ENCODE results near the gene STXBP3. TPM values are rescaled to one million over a fixed set of nuclear protein-coding genes. Genes with fewer than 3 reads are reported as not detected.
A peak's percentile ranks its signal among the peaks of the same experiment; 100 is the strongest.
"Not testable (repeated sequence)": the region's sequence is repeated elsewhere in the genome, so short reads cannot be mapped to it uniquely, and the experiment has no call there.

STXBP3 gene, protein sequence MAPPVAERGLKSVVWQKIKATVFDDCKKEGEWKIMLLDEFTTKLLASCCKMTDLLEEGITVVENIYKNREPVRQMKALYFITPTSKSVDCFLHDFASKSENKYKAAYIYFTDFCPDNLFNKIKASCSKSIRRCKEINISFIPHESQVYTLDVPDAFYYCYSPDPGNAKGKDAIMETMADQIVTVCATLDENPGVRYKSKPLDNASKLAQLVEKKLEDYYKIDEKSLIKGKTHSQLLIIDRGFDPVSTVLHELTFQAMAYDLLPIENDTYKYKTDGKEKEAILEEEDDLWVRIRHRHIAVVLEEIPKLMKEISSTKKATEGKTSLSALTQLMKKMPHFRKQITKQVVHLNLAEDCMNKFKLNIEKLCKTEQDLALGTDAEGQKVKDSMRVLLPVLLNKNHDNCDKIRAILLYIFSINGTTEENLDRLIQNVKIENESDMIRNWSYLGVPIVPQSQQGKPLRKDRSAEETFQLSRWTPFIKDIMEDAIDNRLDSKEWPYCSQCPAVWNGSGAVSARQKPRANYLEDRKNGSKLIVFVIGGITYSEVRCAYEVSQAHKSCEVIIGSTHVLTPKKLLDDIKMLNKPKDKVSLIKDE
- total RNA-seq (ENCODE audit: low replicate concordance) = 45.0 and 78.7 TPM in 2 replicates

DNA sequence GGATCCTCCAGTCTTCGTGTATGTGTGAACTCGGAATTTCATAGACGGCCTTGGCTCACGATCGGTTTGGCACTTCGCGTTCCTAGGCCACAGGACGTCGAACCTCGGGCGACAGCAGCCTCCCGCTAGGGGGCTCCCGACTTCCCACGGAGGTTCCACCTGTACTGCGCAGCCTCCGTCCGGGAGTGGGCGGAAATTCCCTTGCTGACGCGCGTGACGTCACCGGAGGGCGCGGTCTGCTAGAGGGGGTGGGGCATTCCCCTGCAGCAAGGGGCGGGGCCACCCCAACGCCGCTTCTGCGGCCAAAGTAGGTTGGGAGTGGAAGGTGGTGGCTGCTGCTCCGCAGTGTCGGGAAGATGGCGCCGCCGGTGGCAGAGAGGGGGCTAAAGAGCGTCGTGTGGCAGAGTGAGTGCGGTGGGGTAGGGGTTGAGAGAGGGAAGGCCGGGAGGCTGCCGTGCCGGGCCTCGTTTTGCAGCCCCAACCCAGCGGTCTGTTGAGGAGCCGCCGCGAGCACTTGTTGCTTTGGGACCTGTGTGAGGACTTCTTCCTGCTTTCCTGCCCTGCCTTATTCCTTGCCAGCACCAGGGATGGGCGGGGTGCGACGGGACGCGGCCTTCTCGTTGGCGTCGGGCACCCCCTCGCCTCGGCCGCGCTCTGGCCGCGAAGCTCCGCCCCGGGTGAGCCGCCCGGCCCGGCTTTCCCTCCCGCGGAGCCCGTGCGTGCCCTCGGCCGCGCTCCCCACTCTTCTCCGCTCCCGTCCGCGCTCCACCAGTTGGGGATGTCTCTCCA, at the start of gene STXBP3:
Gene STXBP3, plus strand, starts transcription at position 293 of the 789 bp plus-strand sequence. Its CDS starts 64 bp downstream, at position 357.
- DNase-seq (ENCODE audit: low read depth) = peak; percentile 99
- peak within 1 kb of the TSS; percentile 91 for H3K4me3 ChIP-seq (ENCODE audit: low read depth, low read length)
- TF ChIP-seq, protein P1, sequence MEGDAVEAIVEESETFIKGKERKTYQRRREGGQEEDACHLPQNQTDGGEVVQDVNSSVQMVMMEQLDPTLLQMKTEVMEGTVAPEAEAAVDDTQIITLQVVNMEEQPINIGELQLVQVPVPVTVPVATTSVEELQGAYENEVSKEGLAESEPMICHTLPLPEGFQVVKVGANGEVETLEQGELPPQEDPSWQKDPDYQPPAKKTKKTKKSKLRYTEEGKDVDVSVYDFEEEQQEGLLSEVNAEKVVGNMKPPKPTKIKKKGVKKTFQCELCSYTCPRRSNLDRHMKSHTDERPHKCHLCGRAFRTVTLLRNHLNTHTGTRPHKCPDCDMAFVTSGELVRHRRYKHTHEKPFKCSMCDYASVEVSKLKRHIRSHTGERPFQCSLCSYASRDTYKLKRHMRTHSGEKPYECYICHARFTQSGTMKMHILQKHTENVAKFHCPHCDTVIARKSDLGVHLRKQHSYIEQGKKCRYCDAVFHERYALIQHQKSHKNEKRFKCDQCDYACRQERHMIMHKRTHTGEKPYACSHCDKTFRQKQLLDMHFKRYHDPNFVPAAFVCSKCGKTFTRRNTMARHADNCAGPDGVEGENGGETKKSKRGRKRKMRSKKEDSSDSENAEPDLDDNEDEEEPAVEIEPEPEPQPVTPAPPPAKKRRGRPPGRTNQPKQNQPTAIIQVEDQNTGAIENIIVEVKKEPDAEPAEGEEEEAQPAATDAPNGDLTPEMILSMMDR (IDR thresholded peaks at IDR 0.05; ENCODE audit: insufficient read depth, low read length) = peak; percentile 97

DNA sequence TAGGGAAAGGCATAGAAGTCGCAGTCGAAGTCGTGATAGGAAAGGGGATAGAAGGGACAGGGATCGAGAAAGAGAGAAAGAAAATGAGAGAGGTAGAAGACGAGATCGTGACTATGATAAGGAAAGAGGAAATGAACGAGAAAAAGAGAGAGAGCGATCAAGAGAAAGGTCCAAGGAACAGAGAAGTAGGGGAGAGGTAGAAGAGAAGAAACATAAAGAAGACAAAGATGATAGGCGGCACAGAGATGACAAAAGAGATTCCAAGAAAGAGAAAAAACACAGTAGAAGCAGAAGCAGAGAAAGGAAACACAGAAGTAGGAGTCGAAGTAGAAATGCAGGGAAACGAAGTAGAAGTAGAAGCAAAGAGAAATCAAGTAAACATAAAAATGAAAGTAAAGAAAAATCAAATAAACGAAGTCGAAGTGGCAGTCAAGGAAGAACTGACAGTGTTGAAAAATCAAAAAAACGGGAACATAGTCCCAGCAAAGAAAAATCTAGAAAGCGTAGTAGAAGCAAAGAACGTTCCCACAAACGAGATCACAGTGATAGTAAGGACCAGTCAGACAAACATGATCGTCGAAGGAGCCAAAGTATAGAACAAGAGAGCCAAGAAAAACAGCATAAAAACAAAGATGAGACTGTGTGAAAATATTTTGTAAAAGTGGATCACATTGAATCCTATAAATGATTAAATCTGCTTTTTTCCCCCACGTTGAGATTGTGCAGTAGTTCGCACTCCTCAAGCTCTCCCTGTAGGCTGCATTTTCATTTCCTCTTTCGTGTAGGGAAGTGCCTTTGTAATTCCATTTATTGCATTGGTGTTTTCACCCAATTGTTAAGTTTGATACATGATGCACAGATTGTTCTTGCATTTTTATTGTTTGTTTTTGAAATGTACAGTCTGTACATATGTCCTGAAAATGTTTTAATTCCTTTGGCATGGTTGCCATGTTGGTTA, 46.8 kb upstream of the STXBP3 start:
- H3K4me3 ChIP-seq (ENCODE audit: low read depth, low read length) = no peak overlapping the region
- TF ChIP-seq, protein P1 (IDR thresholded peaks at IDR 0.05; ENCODE audit: insufficient read depth, low read length) = no peak
- DNase-seq (ENCODE audit: low read depth) = no peak

DNA sequence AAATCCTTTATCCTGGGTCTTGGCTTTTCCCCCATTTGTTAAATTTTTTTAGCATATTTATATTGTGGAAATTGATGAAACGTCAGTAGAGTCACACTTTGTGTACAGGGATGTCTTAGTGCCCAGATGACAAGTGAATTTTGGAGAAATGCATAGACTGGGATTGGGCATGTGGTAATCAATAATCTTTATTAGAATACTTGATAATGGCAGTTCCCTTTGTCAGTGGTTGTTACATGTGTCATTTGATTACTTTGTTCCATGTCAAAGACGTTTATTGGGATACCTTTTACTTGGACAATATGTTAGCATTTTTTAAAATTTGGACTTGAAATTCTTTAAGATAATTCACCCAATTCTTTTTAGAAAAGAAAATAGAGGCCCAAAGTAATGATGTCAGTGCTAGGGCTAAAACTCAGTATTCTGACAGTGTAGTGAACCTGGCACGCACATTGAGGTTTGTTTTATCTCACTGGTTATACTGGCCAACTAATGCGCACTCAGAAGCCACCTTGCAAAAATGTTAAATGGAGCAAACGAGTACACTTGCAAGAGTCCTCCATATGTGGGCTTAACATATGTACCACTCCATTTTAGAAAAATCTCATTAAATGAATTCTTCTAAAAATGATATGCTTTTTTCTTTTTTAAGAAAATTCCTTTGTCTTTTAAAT, 45.2 kb upstream of the STXBP3 start:
- TF ChIP-seq, protein P1 (IDR thresholded peaks at IDR 0.05; ENCODE audit: insufficient read depth, low read length) = no peak
- no peak for DNase-seq (ENCODE audit: low read depth)
- no peak overlapping the region for H3K4me3 ChIP-seq (ENCODE audit: low read depth, low read length)

- H3K4me3 ChIP-seq (ENCODE audit: low read depth, low read length); DNase-seq (ENCODE audit: low read depth): not testable (repeated sequence)
Observed at GRCh38 chr1:108702109-108702508, 44.4 kb upstream of the STXBP3 start.

DNA sequence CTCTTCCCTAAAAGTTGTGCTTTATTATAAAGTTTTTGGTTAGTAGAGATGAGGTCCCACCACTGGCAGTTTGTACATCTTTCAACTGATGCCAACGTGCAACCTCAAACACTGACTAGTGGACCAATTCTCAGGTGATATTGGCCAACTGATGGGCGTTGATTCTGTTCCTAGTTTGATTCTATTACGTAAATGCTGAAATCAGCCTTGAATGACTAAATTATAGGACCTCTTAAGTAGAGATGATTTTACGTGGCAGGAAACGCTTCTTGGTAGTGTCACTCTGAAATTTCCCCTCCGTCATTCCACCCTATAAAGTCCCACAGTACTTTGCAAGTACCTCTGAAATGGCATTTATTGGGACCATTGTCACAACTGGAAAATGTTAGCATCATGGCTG, 42.5 kb upstream of the STXBP3 start:
- no peak for DNase-seq (ENCODE audit: low read depth)
- H3K4me3 ChIP-seq (ENCODE audit: low read depth, low read length) = no peak overlapping the region

GRCh38 chr1:108704496-108704895, 42.0 kb upstream of the STXBP3 start:
- TF ChIP-seq, protein P1 (IDR thresholded peaks at IDR 0.05; ENCODE audit: insufficient read depth, low read length) = no peak
- no peak overlapping the region for H3K4me3 ChIP-seq (ENCODE audit: low read depth, low read length)
- DNase-seq (ENCODE audit: low read depth) = peak; percentile 82

More for the DNA sequence above, 42.5 kb upstream of the STXBP3 start:
- TF ChIP-seq, protein P1 (IDR thresholded peaks at IDR 0.05; ENCODE audit: insufficient read depth, low read length) = no peak
